Muscle of leg (tissue), 11 donors: ENCODE results near the gene FCGBP. TPM values are rescaled to one million over a fixed set of nuclear protein-coding genes. Genes with fewer than 3 reads are reported as not detected.
"Not testable (repeated sequence)": the region's sequence is repeated elsewhere in the genome, so short reads cannot be mapped to it uniquely, and the experiment has no call there.

ENCODE experiments used
- DNase-seq: peaks from one replicate; pipeline ENCODE4 v3.0.0; 2013
- H3K27ac ChIP-seq: one replicate; pipeline ENCODE4 v1.5.1; 2013; ENCODE audit warnings: mild to moderate bottlenecking, low read length, control low read depth
- H3K27me3 ChIP-seq: one replicate; pipeline ENCODE4 v1.6.1; 2013; ENCODE audit warnings: low read length; ENCODE audit not compliant: control insufficient read depth, insufficient read depth
- H3K36me3 ChIP-seq: one replicate; pipeline ENCODE4 v1.6.1; 2013; ENCODE audit warnings: low read length; ENCODE audit not compliant: control insufficient read depth, insufficient read depth
- H3K4me1 ChIP-seq: one replicate; pipeline ENCODE4 v1.6.1; 2013; ENCODE audit warnings: low read length; ENCODE audit not compliant: control insufficient read depth, insufficient read depth
- H3K4me3 ChIP-seq: one replicate; pipeline ENCODE4 v1.5.1; 2013; ENCODE audit warnings: low read length, control low read depth
- H3K9me3 ChIP-seq: replicated peaks from 2 replicates; pipeline ENCODE4 v1.6.1; 2013; ENCODE audit warnings: low read depth, low read length; ENCODE audit not compliant: control insufficient read depth
- WGBS: methylation state at CpG from one replicate; pipeline ENCODE4 v1.1.5; 2013; ENCODE audit warnings: missing lambda C conversion rate; ENCODE audit not compliant: insufficient coverage; 5-methylcytosine and 5-hydroxymethylcytosine counted together
- polyA plus RNA-seq, 8 donors: library from polyadenylated mRNA; unstranded; fragments of 120-200 nt; gene quantifications; one replicate each; pipeline versions ENCODE4 v1.2.1 to v1.2.3, GENCODE V29; 2013; ENCODE audit warnings: inconsistent platforms in 1 of 8, low replicate concordance in 1 of 8; ENCODE audit not compliant: insufficient read length in 8 of 8, insufficient read depth in 1 of 8
- total RNA-seq: library from RNA; stranded (reverse); fragments of 120-200 nt; gene quantifications from one replicate; pipeline ENCODE4 v1.2.4, GENCODE V29; 2013

FCGBP gene
- total and polyA plus RNA-seq, 9 donors, result 1.9 to 11.7 (median 4.9) TPM

DNA sequence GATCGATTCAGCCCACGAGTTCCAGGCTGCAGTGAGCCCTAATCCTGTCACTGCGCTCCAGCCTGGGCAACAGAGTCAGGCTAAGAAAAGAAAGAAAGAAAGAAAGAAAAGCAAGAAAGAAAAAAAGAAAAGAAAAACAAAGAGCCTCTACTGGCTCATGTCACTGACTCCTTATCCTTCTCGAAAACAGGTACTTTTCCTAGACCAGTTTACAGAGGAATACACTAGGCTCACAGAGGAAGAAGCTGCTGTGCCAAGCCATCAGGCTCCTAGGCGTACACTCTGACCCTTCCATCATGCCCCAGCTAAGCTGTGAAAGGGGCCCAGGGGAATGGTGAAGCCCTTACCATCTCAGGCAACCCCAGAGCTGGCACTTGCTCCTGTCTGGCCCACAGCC, 41.9 kb downstream of the FCGBP start:
- not testable (repeated sequence) for H3K9me3 ChIP-seq, H3K36me3 ChIP-seq, H3K4me1 ChIP-seq, H3K4me3 ChIP-seq, H3K27ac ChIP-seq, DNase-seq, H3K27me3 ChIP-seq
- 62% methylated on average over 4 of the region's 5 CpGs for WGBS

DNA sequence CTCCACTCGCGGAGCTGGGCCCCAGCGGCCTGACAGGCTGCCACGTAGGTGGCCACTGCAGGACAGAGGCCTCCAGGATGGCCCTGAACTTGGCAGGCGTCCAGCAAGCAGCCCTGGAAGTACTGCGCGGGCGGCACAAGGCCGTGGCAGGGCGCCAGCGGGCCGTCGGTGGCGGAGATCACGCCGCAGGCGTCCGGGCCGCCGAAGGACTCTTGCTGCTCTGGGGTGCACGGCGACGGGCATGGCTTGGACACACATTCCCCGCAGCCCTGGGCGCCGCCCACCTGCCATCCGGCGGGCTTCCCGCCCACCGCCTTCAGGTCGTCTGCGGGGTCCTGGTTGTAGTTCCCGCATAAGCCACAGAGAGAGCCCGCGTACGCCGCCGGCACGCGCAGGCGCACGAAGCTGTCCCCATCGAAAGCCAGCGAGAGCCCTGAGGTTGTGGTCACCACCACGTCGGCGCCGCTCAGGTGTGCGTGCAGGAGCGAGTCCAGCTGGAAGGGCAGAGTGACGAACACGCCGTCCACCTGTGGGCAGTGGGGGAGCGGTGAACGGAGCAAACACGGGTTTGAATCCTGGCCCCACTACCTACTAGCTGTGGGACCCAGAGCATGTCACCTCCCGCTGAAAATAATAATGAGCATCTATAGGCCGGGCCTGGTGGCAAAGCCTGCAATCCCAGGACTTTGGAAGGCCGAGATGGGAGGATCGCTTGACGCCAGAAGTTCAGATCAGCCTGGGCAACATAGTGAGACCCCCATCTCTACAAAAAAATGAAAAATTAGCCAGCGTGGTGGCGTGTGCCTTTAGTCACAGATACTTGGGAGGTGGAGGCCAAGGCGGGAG, 42.6 kb downstream of the FCGBP start:
- H3K4me1 ChIP-seq, H3K4me3 ChIP-seq, H3K36me3 ChIP-seq, H3K27ac ChIP-seq, H3K27me3 ChIP-seq, H3K9me3 ChIP-seq: not testable (repeated sequence)
- 35% methylated on average over 63 of the region's 64 CpGs for WGBS
- peak; percentile 16 for DNase-seq

GRCh38 chr19:39890755-39891551, 43.5 kb downstream of the FCGBP start:
- H3K27ac ChIP-seq, result no peak overlapping the region
- 85% methylated on average over 13 of the region's 17 CpGs for WGBS
- no peak overlapping the region for H3K4me3 ChIP-seq
- H3K9me3 ChIP-seq, result no peaks in the 10 kb centered on the region
- no peaks in the 10 kb centered on the region for H3K36me3 ChIP-seq
- no peak for DNase-seq
- peaks cover 7% of the 10 kb centered on the region for H3K27me3 ChIP-seq
- peaks cover 9% of the 10 kb centered on the region for H3K4me1 ChIP-seq

- not testable (repeated sequence) for H3K27me3 ChIP-seq, H3K36me3 ChIP-seq, H3K27ac ChIP-seq, DNase-seq, H3K4me1 ChIP-seq, H3K4me3 ChIP-seq, H3K9me3 ChIP-seq
- WGBS, result 91% methylated on average over 13 of the region's 20 CpGs
Measured at GRCh38 chr19:39889872-39890754, 44.3 kb downstream of the FCGBP start.

DNA sequence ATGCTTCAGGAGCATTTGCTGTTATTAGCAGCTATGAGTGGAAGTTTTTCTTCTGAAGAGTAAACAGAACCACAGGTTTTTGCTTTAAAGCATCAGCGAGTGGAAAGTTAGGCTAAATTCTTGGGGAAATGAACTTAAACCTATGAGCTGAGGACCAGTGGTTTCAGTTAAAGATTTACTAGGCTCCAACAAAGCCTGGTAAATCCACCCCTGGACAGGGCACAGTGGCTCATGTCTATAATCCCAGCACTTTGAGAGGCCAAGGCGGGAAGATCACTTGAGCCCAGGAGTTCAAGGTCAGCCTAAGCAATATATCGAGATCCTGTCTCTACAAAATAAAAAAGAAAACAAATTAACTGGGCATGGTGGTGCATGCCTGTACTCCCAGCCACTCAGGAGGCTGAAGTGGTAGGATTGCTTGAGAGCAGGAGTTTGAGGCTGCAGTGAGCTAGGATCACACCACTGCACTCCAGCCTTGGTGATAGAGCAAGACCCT, 46.9 kb downstream of the FCGBP start:
- H3K9me3 ChIP-seq, H3K27me3 ChIP-seq, H3K27ac ChIP-seq, H3K4me3 ChIP-seq, H3K4me1 ChIP-seq, DNase-seq, H3K36me3 ChIP-seq: not testable (repeated sequence)
- no CpG with 5 or more reads among the region's 3 CpGs for WGBS

GRCh38 chr19:39885821-39886554, 48.4 kb downstream of the FCGBP start:
- H3K9me3 ChIP-seq, H3K4me3 ChIP-seq, H3K27me3 ChIP-seq, H3K27ac ChIP-seq, H3K36me3 ChIP-seq, H3K4me1 ChIP-seq, DNase-seq: not testable (repeated sequence)
- WGBS, result 84% methylated on average over 10 of the region's 30 CpGs

DNA sequence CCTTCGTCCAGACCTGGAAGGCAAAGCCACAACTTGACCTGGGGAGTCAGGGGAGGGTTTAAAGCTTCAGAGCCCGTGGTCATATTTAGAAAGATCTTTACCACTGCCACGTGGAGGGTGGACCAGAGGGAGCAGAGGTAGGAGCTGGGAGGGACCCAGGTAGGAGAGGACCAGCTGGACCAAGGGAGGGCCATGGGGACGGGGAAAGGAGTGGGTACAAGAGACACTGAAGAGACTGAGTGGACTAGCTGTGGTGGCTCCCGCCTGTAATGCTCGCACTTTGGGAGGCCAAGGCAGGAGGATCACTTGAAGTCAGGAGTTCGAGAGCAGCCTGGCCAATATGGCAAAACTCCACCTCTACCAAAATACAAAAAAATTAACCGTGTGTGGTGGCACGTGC, 49.7 kb downstream of the FCGBP start:
- not testable (repeated sequence) for H3K4me3 ChIP-seq, DNase-seq, H3K27me3 ChIP-seq, H3K27ac ChIP-seq, H3K36me3 ChIP-seq, H3K4me1 ChIP-seq, H3K9me3 ChIP-seq
- no CpG with 5 or more reads among the region's 9 CpGs for WGBS

Other genes with a start within 250 kb of the FCGBP start
- gene LGALS14, start 230.2 kb downstream of the FCGBP start, total RNA-seq, result 0.13 TPM
- under 1 TPM in 6 of 8 donors, not detected in 2; 0.23 to 0.39 (median 0.35) TPM for gene LGALS14, start 230.2 kb downstream of the FCGBP start, polyA plus RNA-seq
- 1.2 TPM for gene CLC, start 196.6 kb downstream of the FCGBP start, total RNA-seq
- 1 to 10 TPM in 6 of 8 donors, under 1 TPM in 2; 0.40 to 4.8 (median 2.4) TPM for gene CLC, start 196.6 kb downstream of the FCGBP start, polyA plus RNA-seq
- not detected for gene LEUTX, start 155.8 kb downstream of the FCGBP start, total RNA-seq
- not detected for gene LEUTX, start 155.8 kb downstream of the FCGBP start, polyA plus RNA-seq
- 23.5 TPM for gene DYRK1B, start 100.5 kb downstream of the FCGBP start, total RNA-seq
- gene DYRK1B, start 100.5 kb downstream of the FCGBP start, polyA plus RNA-seq, result 10 to 100 TPM; 34.9 to 59.5 (median 49.6) TPM
- 159 TPM for gene FBL, start 88.3 kb downstream of the FCGBP start, total RNA-seq
- 100 to 1,000 TPM; 264 to 375 (median 297) TPM for gene FBL, start 88.3 kb downstream of the FCGBP start, polyA plus RNA-seq
- gene PSMC4, start 36.5 kb upstream of the FCGBP start, total RNA-seq, result 53.4 TPM
- 10 to 100 TPM; 57.5 to 66.7 (median 61.3) TPM for gene PSMC4, start 36.5 kb upstream of the FCGBP start, polyA plus RNA-seq
- gene ZNF546, start 62.4 kb upstream of the FCGBP start, total RNA-seq, result 8.9 TPM
- 1 to 10 TPM; 2.5 to 4.9 (median 3.3) TPM for gene ZNF546, start 62.4 kb upstream of the FCGBP start, polyA plus RNA-seq
- gene ZNF780B, start 121.6 kb upstream of the FCGBP start, total RNA-seq, result 16.4 TPM
- gene ZNF780B, start 121.6 kb upstream of the FCGBP start, polyA plus RNA-seq, result 10 to 100 TPM in 4 of 8 donors, 1 to 10 TPM in 4; 5.7 to 14.2 (median 10.0) TPM
- gene ZNF780A, start 156.3 kb upstream of the FCGBP start, total RNA-seq, result 15.0 TPM
- 1 to 10 TPM; 4.7 to 9.7 (median 7.2) TPM for gene ZNF780A, start 156.3 kb upstream of the FCGBP start, polyA plus RNA-seq